ENCODE measurements around the gene SDR42E1.

The SDR42E1 gene, protein sequence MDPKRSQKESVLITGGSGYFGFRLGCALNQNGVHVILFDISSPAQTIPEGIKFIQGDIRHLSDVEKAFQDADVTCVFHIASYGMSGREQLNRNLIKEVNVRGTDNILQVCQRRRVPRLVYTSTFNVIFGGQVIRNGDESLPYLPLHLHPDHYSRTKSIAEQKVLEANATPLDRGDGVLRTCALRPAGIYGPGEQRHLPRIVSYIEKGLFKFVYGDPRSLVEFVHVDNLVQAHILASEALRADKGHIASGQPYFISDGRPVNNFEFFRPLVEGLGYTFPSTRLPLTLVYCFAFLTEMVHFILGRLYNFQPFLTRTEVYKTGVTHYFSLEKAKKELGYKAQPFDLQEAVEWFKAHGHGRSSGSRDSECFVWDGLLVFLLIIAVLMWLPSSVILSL

DNA sequence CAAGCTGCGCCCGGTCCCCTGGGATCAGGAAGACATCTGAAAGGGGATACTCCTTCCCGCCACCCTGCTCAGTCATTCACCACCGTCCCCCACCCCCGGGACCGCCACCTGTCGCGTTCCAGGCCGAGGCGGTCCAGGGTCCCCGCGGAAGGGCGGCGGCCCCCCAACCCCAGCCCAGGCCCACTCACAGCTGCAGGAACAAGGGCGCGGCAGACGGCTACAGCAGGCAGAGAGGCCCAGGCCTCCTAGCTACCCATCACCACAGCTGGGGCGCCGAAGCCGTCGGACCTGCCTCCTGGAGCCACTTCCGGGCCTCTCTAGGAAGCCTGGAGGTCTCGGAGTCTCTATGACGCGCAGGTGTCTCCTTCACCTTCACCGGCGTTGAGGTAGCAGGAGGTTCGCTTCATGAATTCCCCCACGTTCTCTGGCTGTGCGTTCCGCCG lies at the start of gene SDR42E1:
SDR42E1 (minus strand) TSS at position 272 of the 443 bp plus-strand sequence. CDS start 10,612 bp downstream, outside the sequence.
- no peak for FAIRE-seq
- no peak for TF ChIP-seq POLR2A (IDR thresholded peaks at IDR 0.05; ENCODE audit: low read depth, low read length)
- no peak for DNase-seq (ENCODE audit: insufficient read length, low spot score)

DNA sequence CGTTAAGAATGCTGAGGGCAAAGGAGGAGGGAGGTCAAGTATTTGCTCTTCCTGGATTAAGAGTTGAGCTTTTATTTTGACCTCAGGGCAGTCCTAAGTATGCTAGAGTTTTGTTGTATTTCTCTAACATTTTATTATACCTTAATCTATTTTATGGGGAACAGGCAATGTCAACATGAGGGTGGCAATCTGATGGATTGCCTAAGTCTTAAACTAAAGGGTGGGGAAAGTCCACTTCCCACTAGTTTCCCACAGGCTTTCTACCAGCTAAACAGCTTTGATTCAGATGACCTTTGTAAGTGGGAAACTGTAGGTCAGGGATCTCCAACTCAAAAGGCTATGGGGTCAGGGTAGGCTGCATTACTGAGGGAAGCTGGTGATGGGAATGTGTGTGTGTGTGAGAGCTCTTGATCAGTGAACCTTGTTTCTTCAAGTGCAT lies 48.7 kb upstream of the SDR42E1 start:
- no peak for DNase-seq (ENCODE audit: insufficient read length, low spot score)

DNA sequence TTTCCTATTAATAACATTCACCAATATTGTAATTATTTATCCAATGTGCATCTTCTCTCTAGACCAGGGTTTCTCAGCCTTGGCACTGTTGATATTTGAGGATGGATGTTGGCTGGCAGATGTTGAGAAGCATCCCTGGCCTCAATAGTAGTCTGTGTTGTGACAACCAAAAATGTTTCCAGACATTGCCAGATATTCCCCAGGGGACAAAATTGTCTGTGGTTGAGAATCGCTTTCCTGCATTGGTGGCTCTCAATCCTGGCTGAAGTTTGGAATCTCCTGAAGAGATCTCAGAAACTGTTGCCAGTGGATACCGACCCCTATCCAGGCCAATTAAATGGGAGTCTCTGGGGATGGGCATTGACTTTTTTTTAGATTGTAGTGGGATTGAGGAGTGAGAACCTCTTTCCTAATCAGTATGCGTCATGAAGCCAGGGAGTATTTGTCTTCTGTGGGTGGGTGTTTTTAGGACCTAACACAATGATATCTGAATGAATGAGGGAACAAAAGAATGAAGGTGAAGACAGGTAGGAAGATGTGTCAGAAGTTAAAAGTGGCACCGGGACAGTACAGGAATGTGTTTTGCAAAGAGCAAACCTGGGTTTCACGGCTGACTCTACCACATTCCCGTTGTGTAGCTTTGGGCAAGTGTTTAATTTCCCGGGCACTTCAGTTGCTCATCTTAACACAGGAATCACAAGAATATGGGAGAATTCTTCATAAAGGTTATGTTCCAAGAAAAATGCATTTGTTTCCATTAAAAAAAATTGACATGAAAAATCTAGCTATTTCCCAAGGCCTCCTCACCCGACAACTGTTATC lies 48.1 kb upstream of the SDR42E1 start:
- no peak for DNase-seq (ENCODE audit: insufficient read length, low spot score)
- no peak for TF ChIP-seq POLR2A (IDR thresholded peaks at IDR 0.05; ENCODE audit: low read depth, low read length)
- no peak for FAIRE-seq

More for the DNA sequence above, 48.7 kb upstream of the SDR42E1 start:
- FAIRE-seq = no peak
- no peak for TF ChIP-seq POLR2A (IDR thresholded peaks at IDR 0.05; ENCODE audit: low read depth, low read length)

DNA sequence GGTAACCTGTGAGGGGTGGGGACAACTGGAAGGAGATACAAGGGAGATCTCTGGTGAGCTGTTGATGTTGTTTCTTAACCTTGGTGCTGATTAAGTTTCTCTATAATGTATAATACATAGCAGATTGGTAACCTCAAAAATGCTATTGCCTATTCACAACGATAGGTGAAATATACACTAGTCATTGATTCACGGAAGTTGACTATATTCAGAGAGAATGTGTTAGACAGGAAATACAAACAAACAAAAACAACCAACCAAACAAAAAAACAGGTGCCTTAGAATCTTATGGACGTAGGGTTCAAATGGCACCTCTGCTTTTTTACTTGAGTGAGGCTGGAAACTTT lies 45.3 kb upstream of the SDR42E1 start:
- FAIRE-seq (no peak), DNase-seq (ENCODE audit: insufficient read length, low spot score) (no peak)
- TF ChIP-seq POLR2A (IDR thresholded peaks at IDR 0.05; ENCODE audit: low read depth, low read length) = no peak

DNA sequence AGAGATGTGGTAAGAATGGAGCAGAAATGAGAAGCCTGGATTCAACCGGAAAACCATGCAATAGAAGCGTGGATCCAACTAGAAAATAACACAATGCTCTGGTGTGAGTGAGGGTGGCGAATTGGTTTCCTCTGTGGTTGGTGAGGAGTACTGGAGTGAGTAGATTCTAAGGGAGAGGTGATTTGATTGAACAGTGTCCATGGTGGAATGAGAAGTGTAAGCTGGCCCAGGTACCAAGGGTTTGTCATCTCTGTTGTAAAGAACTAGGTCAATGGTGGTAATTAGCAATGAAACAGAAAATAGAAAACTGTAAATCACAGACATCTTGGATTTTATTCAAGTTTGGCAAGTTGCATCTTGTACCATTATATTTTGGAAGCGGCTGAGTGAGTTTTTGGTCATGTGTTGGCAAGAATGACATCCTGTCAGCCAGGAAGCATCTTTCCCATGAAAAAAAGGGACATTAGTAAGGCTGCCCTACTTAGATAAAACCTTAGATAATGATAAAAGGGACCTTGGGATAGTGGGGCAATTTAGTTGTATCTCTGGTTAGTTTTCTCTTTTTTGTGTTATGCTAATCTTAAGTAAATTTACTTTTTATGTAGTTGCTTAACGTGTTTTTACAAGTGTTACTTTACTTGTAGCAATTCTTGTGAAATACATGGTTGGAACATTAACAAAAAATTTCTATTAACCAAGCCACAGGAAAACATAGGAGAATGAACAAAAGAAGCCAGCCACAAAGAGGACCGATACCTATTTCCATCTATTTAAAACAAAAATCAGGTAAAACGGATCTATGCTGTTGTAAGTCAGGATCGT lies 44.7 kb upstream of the SDR42E1 start:
- no peak for TF ChIP-seq POLR2A (IDR thresholded peaks at IDR 0.05; ENCODE audit: low read depth, low read length)
- FAIRE-seq = no peak
- no peak for DNase-seq (ENCODE audit: insufficient read length, low spot score)

DNA sequence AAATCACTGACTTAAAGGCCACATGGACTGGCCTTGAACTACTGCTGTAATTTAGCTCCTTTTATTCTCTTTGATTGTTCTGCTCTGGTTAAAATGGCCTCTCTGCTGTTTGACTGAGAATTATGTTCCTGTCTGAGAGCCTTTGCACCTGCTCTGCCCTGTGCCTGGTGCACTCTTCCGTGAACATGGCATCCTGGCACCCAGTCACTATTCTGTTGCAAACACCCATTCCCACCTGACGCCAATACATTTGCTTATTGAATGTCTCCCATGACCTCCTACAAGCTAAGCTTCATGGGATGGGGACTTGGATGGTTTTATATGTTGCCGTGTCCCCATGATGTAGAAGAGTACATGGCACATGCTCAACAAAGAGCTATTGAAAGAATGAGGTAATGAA lies 43.8 kb upstream of the SDR42E1 start:
- DNase-seq (ENCODE audit: insufficient read length, low spot score) (no peak), FAIRE-seq (no peak)
- no peak for TF ChIP-seq POLR2A (IDR thresholded peaks at IDR 0.05; ENCODE audit: low read depth, low read length)

DNA sequence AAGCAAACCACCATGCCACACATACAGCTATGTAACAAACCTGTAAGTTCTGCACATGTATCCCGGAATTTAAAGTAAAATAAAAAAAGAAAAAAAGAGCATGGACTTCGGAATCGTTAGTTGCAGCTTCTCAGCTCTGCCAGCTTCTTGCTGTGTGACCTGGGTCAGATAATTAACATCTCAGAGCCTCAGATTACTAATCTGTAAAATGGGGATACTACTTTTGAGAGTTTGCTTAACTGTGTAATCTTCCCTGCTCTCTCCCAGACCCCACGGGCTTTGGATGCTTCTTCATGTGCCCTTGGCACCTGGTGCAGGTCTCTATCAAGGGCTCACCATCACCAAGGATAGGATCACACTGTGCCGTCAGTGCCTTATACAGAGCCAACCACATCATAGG lies 40.4 kb upstream of the SDR42E1 start:
- DNase-seq (ENCODE audit: insufficient read length, low spot score) (no peak), FAIRE-seq (no peak)
- TF ChIP-seq POLR2A (IDR thresholded peaks at IDR 0.05; ENCODE audit: low read depth, low read length) = no peak

DNA sequence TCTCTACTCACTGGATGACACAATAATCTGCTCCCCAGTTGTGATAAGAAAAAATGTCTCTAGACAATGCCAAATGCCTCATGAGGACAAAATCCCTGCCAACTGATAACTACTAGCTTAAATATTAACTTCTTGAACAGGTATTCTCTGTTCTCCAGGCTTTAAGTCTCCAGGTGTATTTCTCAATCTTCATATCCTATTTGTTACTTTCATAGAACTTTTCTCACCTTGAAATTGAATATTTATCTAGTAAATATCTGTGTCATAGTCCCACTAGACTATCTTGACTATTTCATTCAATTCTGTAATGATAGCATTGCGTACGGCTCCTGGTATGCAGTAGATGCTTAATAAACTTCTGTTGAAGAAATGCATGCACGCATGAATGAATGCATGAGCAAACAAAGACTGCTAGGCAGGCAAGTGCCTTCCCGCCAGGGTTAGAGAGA lies 39.7 kb upstream of the SDR42E1 start:
- TF ChIP-seq POLR2A (IDR thresholded peaks at IDR 0.05; ENCODE audit: low read depth, low read length) = no peak
- DNase-seq (ENCODE audit: insufficient read length, low spot score) (no peak), FAIRE-seq (no peak)

DNA sequence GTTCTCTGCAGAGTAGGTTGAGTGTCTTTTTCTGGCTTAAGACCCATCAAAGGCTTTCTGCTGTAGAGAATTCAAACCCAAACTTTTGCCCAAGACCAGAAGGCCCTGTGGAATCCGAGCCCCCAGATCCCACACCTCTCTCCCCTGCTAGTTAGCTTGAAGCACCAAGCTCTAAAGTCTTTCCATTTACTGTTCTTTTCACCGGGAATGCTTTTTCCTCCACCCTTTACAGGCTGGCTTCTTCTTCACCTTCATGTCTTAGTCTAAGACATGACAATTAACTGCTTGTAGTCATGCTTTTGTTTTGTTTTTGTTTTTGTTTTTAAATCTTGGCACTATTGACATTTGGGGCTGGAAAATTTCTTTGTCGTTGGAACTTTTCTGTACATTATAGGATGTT lies 39.2 kb upstream of the SDR42E1 start:
- DNase-seq (ENCODE audit: insufficient read length, low spot score) (no peak), FAIRE-seq (no peak)
- TF ChIP-seq POLR2A (IDR thresholded peaks at IDR 0.05; ENCODE audit: low read depth, low read length) = no peak

DNA sequence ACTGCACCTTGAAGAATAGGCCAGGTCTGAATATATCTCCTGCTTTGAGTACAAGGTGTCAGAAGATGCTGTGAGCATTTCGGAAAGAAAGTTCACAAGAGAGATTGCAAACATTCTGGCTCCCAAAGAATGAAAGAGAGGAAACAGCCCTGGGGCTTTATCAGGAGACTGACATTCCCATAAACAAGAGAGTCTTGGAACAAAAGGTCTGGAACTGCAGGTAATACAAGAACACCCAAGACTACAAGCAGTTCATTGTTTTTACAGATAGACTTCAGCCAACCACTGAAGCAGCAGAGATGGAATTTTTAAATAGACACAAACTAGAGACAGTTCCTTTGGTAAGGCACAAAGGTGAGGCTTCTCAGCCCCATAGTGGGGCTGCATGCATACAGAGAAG lies 38.2 kb upstream of the SDR42E1 start:
- TF ChIP-seq POLR2A (IDR thresholded peaks at IDR 0.05; ENCODE audit: low read depth, low read length) = no peak
- no peak for DNase-seq (ENCODE audit: insufficient read length, low spot score)
- no peak for FAIRE-seq

DNA sequence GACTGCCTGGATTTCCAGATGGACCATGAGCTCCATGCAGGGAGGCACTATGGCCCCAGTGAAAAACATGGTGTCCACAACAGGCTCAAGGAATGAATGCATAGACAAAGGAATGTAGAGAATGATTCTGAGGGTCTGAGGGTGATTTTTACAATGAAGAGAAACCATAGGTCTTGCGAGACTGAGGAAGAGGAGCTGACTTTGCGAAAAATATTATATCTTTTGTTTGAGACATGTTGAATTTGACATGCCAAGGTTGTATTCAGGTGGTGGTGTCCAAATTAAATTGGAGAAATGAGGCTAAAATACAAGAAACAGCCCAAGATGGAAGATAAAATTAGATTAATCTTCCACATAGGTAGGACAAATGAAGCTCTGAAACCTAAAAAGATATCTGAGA lies 36.5 kb upstream of the SDR42E1 start:
- DNase-seq (ENCODE audit: insufficient read length, low spot score) = no peak
- FAIRE-seq = no peak
- no peak for TF ChIP-seq POLR2A (IDR thresholded peaks at IDR 0.05; ENCODE audit: low read depth, low read length)

DNA sequence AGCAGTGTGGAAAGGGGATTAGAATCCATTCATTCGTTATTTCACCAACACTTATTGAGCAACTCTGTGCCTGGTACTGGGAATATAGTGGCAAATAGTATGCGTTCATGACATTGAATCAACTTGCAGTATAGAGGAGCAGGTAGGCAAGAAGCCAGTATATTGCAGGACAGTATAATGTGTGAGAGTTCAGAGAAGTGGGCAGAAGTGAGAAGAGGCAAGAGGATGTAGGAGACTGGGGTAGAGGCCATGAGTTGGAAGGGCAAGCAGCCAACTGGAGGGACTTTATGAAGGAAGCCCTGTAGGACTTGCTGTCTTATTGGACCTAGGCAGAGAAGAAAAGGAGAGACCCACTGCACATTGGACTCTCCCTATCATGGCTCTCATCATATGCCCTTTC lies 36.1 kb upstream of the SDR42E1 start:
- DNase-seq (ENCODE audit: insufficient read length, low spot score) (no peak), FAIRE-seq (no peak)
- no peak for TF ChIP-seq POLR2A (IDR thresholded peaks at IDR 0.05; ENCODE audit: low read depth, low read length)

DNA sequence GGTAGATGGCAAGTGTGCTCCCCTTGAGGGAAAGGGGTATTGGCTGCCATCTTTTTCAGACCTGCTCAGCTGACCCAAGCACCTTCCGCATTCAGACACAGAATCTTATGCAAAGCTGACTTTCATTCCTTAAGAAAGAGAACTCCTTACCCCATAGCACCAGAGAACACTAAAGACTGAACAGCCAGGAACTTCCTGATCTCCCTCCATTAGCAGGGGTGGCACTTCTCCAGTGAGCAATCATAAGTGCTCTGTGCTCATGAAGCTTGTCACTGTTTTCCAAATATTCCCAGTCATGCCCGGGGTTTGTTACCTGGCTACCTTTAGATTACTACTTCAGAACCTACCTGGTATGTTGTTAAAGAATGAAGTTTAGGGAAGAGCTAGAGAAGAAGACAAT lies 35.7 kb upstream of the SDR42E1 start:
- no peak for TF ChIP-seq POLR2A (IDR thresholded peaks at IDR 0.05; ENCODE audit: low read depth, low read length)
- no peak for DNase-seq (ENCODE audit: insufficient read length, low spot score)
- FAIRE-seq = no peak

DNA sequence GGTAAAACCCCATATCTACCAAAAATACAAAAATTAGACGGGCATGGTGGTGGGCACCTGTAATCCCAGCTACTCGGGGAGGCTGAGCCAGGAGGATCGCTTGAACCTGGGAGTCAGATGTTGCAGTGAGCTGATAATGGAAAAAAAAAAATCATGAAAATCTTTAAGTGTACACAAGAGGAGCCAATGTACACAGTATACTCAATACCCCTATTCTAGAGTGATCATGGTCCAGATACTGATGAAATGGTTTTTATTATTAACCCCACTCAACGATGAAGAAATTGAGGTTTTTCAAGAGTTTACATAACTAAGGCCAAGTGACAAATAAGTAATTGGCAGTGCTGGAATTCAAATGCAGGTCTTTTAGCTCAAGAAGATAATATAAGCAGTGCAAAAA lies 35.3 kb upstream of the SDR42E1 start:
- FAIRE-seq = no peak
- TF ChIP-seq POLR2A (IDR thresholded peaks at IDR 0.05; ENCODE audit: low read depth, low read length) = no peak
- no peak for DNase-seq (ENCODE audit: insufficient read length, low spot score)
